GM19239 (cell line): ENCODE data around the gene ZC3H8.

Experiments used
- DNase-seq: peaks from one replicate; pipeline ENCODE4 v3.0.0; 2011; ENCODE audit warnings: low spot score; ENCODE audit not compliant: insufficient read length
- FAIRE-seq: peaks from 2 replicates; lab custom pipeline; 2011; peaks lifted over from hg19 to GRCh38; lab: Jason Lieb, UNC

Gene ZC3H8

GRCh38 chr2:112198780-112199179 is 56.1 kb downstream of the ZC3H8 start:
- no peak for DNase-seq
- no peak for FAIRE-seq

- no peak for FAIRE-seq
- DNase-seq, result no peak
These were observed 57.0 kb downstream of the ZC3H8 start for GRCh38 chr2:112197868-112198267.

DNA sequence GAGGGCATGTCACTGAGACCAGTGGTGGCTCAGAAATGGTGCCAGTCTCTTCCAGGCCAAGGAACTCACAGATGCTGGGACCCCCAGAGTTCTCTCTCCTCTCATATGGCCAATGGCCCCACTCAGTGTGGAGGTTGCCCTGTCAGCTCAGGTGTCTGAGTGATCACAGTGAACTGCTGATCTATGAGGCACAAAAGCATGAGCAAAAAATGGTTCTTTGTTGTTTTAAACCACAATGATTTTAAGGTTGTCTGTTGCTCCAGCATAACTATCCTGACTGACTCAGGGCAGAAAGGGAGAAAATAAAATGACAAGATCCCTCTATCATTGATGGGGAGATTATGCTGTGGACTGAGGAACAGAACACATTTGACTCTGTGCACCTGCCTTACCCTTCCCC is 58.9 kb downstream of the ZC3H8 start:
- FAIRE-seq (no peak), DNase-seq (no peak)

DNA sequence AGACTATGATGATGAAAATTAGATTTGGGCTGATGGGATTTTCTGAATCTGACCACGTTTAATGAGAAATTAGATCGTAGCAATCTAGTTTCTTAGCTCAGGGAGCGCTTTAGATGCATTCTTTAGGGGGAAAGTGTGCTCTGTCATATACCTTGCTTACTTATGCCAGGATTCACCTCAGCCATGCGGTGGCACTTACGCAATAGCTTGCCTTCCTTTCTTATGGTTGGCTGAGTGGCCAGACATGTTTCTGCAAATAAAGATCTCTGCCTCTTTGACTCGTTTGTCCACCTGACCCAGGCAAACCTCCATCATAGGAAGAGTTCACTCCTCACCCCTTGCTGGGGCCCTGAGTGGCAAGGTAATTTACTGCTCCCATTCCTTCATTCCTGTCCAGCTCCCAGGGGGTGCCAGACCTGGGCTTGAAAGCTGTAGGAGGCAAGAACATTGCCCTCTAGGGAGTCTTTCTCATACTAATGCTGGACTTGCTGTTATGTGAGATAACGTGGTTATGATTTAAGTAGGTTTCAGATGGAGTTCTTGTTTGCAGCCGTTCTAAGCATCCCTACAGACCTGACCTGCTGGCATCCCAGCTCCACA is 59.6 kb downstream of the ZC3H8 start:
- DNase-seq (no peak), FAIRE-seq (no peak)

- FAIRE-seq, result no peak
- DNase-seq, result no peak
These were observed 60.4 kb downstream of the ZC3H8 start for GRCh38 chr2:112194482-112194881.

DNA sequence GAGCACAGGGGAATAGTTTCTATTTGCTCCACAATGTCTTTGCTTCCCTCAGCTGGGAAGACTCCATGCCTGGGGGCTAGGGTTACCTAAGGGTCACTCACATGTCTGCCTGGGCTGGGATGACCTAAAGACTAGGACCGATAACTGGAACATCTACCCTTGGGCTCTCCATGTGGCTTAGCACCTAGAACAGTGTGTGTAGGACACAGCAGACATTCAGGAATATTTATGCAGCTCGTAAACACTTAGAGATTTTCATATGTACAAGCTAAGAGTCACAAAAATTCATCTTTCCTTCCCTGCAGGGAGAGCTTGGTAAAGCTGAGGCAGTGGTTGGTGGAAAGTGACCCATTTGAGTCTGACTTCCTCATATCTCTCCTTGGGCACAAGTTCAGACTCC is 60.8 kb downstream of the ZC3H8 start:
- no peak for FAIRE-seq
- no peak for DNase-seq

- FAIRE-seq (no peak), DNase-seq (no peak)
These were observed 65.8 kb downstream of the ZC3H8 start for GRCh38 chr2:112189001-112189556.

- FAIRE-seq (peak; percentile 79), DNase-seq (no peak)
These were observed 66.8 kb downstream of the ZC3H8 start for GRCh38 chr2:112187805-112188596.

DNA sequence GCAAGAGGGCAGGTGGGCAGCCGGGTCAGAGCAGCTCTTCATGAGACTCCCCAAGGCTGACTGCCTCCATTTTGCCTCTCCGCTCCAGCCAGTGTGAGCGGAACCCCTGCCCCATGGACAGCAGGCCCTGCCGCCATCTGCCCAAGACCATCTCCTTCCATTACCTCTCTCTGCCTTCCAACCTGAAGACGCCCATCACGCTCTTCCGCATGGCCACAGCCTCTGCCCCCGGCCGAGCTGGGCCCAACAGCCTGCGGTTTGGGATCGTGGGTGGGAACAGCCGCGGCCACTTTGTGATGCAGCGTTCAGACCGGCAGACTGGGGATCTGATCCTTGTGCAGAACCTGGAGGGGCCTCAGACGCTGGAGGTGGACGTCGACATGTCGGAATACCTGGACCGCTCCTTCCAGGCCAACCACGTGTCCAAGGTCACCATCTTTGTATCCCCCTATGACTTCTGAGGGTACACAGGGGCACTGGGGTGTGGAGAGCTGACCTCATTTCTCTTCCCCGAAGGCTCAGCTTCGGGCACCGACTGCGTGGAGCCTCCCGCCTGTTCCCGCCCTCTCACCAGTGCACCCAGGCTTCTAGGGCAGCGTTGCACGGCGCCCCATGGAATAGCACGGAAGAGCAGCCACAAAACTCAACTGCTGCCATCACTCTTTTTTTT is 67.7 kb downstream of the ZC3H8 start:
- DNase-seq (no peak), FAIRE-seq (no peak)

DNA sequence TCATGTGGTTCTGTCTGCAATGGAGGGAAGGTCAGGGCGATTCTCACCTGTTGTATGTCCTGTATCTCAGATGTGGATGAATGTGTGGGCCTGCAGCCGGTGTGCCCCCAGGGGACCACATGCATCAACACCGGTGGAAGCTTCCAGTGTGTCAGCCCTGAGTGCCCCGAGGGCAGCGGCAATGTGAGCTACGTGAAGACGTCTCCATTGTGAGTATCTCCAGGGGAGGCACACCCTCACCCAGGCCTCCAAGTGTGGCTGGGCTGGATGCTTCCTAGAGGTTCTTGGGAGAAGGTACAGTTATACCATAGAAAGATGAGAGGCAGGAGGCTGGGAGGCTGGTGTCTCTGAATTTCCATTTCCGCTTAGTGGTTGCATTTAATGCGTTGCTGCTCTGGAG is 69.7 kb downstream of the ZC3H8 start:
- DNase-seq (no peak), FAIRE-seq (no peak)

- FAIRE-seq (no peak), DNase-seq (no peak)
These were observed 70.7 kb downstream of the ZC3H8 start for GRCh38 chr2:112184121-112184520.

DNA sequence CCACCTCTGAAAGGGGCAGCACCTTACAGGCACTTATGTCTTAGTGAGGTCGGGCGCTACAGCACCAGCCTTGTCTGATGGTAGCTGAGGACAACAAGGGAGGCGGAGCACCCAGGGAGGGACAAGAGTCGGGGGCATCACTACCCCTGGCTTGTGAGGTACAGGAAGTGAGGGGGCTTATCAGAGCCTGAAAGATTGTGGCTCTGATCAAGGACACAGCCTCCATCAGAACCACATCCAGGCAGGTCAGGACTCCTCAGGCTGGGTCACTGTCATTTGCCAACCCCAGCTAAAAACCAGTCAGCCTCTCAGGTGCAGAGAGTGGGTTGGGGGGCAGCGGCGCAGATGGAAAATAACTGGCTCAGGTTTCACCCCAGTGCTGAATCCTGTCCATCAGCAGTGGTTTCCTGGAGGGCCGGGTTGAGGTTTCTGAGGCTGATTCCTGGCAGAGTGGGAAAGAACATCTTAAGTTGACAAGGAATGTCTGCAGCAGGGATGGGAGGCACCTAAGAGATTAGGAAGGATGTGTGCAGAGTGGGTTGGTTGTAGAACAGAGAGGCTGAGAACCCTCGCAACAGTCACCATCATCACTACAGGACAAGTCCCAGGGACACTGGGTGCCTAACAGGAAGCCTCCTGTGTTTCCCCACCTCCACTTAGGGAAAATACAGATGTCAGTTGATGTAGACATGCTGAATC is 71.4 kb downstream of the ZC3H8 start:
- no peak for DNase-seq

GRCh38 chr2:112182581-112183034 is 72.2 kb downstream of the ZC3H8 start:
- no peak for FAIRE-seq
- DNase-seq, result no peak

More for the DNA sequence above, 71.4 kb downstream of the ZC3H8 start:
- no peak for FAIRE-seq

DNA sequence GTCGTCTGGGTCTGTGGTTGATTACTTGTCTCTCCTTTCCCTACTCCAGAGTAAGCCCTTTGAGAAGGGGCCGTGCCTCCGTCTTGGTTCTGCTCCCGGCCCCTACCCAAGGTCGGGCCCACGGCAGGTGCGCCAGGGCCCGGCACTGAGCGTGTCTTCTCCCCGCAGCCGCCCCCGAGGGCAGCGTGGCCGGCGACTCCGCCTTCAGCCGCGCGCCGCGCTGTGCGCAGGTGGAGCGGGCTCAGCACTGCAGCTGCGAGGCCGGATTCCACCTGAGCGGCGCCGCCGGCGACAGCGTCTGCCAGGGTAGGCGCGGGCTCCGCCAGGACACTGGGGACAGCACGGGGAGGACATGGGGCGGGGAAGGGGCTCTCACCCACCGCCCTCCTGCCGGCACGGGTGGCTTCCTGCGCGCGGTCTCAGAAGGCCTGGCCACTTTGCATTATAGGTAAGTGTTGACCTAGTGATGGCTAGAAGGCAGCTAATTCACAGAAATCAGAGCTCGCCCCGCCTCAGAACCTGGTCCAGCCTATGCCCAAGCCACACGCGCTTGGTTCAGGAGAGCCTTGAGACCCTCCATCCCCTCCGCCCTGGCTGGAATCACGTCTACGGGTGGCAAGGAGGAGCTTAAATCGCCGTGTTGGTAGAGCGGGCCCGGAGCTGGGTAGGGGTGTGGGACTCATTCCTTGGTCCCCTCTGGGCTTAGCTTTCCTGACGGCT is 73.1 kb downstream of the ZC3H8 start:
- DNase-seq (no peak), FAIRE-seq (no peak)

- DNase-seq (no peak), FAIRE-seq (no peak)
These were observed 78.8 kb downstream of the ZC3H8 start for GRCh38 chr2:112175958-112176573.

- DNase-seq, result no peak
- FAIRE-seq, result no peak
These were observed 79.5 kb downstream of the ZC3H8 start for GRCh38 chr2:112175333-112175732.

- FAIRE-seq, result no peak
These were observed 80.5 kb downstream of the ZC3H8 start for GRCh38 chr2:112174383-112174782.

GRCh38 chr2:112173646-112174319 is 81.1 kb downstream of the ZC3H8 start:
- DNase-seq, result no peak
- FAIRE-seq, result no peak

More at GRCh38 chr2:112174383-112174782, 80.5 kb downstream of the ZC3H8 start:
- DNase-seq, result no peak

GRCh38 chr2:112170495-112170894 is 84.3 kb downstream of the ZC3H8 start:
- FAIRE-seq, result no peak
- DNase-seq, result no peak
